Thoracic aorta (tissue), 2 donors: ENCODE measurements around the gene CRYBG1. TPM values are rescaled to one million over a fixed set of nuclear protein-coding genes. Genes with fewer than 3 reads are reported as not detected.
A peak's percentile ranks its signal among the peaks of the same experiment; 100 is the strongest.

ENCODE experiments used
- ATAC-seq: fragments of 150-250 bp; one replicate; pipeline ENCODE4 v1.8.0; 2017; ENCODE audit warnings: low read depth; ENCODE audit not compliant: insufficient number of reproducible peaks, low FRiP score
- DNase-seq: peaks from one replicate; pipeline ENCODE4 v3.0.0-alpha.2; 2020; ENCODE audit warnings: low spot score
- H3K27ac ChIP-seq, 2 donors: fragments of 200-600 bp; sonication (generic); 1 replicate in 1 of 2; 2 replicates in 1 of 2; pipeline ENCODE4 v1.5.1; 2016; ENCODE audit warnings: mild to moderate bottlenecking in 2 of 2, moderate library complexity in 2 of 2
- H3K27me3 ChIP-seq: fragments of 200-600 bp; sonication (generic); replicated peaks from 2 replicates; pipeline ENCODE4 v1.6.0; 2016; ENCODE audit warnings: mild to moderate bottlenecking; ENCODE audit not compliant: insufficient read depth
- H3K36me3 ChIP-seq: fragments of 200-600 bp; sonication (generic); one replicate; pipeline ENCODE4 v1.5.1; 2016
- H3K4me1 ChIP-seq, 2 donors: fragments of 200-600 bp; sonication (generic); 1 replicate in 1 of 2; 2 replicates in 1 of 2; pipeline versions ENCODE4 v1.5.1 to v1.6.0; 2016; ENCODE audit warnings: low read depth in 2 of 2, mild to moderate bottlenecking in 1 of 2; ENCODE audit not compliant: control insufficient read depth in 1 of 2
- H3K4me3 ChIP-seq: fragments of 200-600 bp; sonication (generic); 2 replicates; pipeline ENCODE4 v1.5.1; 2016; ENCODE audit warnings: mild to moderate bottlenecking
- H3K9me3 ChIP-seq: fragments of 200-600 bp; sonication (generic); 2 replicates; pipeline ENCODE4 v1.5.1; 2016
- CTCF ChIP-seq: fragments of 200-600 bp; sonication (generic); IDR thresholded peaks from one replicate; pipeline ENCODE4 v1.5.1; 2019; ENCODE audit warnings: antibody characterized with exemption
- total RNA-seq, 2 donors: library from RNA; depleted of rRNA; stranded (reverse); fragments of >200 nt; gene quantifications; one replicate each; pipeline versions ENCODE4 v1.1.0 to v1.2.3, GENCODE V29; 2016

The CRYBG1 gene
- total RNA-seq, 2 donors from 2014 or later, result 3.2 to 7.2 TPM

GRCh38 chr6:106502559-106502958 lies 142.0 kb downstream of the CRYBG1 start:
- Histone ChIP-seq H3K4me1 (no peaks in the 10 kb centered on the region), H3K27me3 (no peaks in the 10 kb centered on the region), H3K9me3 (no peaks in the 10 kb centered on the region), H3K36me3 (no peaks in the 10 kb centered on the region), H3K4me3 (no peak overlapping the region), H3K27ac (no peak overlapping the region)
- DNase-seq, result no peak
- no peak for TF ChIP-seq CTCF
- ATAC-seq, result no peak

- no peak for TF ChIP-seq CTCF
- no peak for DNase-seq
- Histone ChIP-seq H3K27me3 (no peaks in the 10 kb centered on the region), H3K4me3 (no peak overlapping the region), H3K27ac (no peak overlapping the region), H3K9me3 (no peaks in the 10 kb centered on the region), H3K36me3 (no peaks in the 10 kb centered on the region), H3K4me1 (peaks cover 15 to 30% of the 10 kb centered on the region in 2 donors)
- no peak for ATAC-seq
Observed at GRCh38 chr6:106508277-106508676, 147.8 kb downstream of the CRYBG1 start.

GRCh38 chr6:106508834-106509233 lies 148.3 kb downstream of the CRYBG1 start:
- no peaks in the 10 kb centered on the region for H3K36me3 ChIP-seq
- H3K9me3 ChIP-seq, result no peaks in the 10 kb centered on the region
- DNase-seq (no peak), ATAC-seq (no peak)
- peaks cover 15 to 30% of the 10 kb centered on the region in 2 donors for H3K4me1 ChIP-seq
- H3K27me3 ChIP-seq, result no peaks in the 10 kb centered on the region
- no peak overlapping the region for H3K27ac ChIP-seq
- no peak for TF ChIP-seq CTCF
- H3K4me3 ChIP-seq, result no peak overlapping the region

GRCh38 chr6:106509420-106510089 lies 149.0 kb downstream of the CRYBG1 start:
- ATAC-seq (no peak), DNase-seq (no peak)
- peak overlapping the region; percentile 85 for H3K4me3 ChIP-seq

More at GRCh38 chr6:106509420-106510089, 149.0 kb downstream of the CRYBG1 start:
- Histone ChIP-seq H3K27me3 (no peaks in the 10 kb centered on the region), H3K4me1 (peaks cover 15 to 30% of the 10 kb centered on the region in 2 donors), H3K27ac (no peak overlapping the region), H3K36me3 (no peaks in the 10 kb centered on the region), H3K9me3 (no peaks in the 10 kb centered on the region)
- TF ChIP-seq CTCF, result no peak
